Activated naive CD4-positive, alpha-beta T cell treated with anti-CD3 and anti-CD28 coated beads for 36 hours (primary cell): ENCODE measurements around the gene CERS6. TPM values are rescaled to one million over a fixed set of nuclear protein-coding genes. Genes with fewer than 3 reads are reported as not detected.

ENCODE experiments used
- CTCF ChIA-PET: fragments of 350-600 bp; sonication (Branson Sonifier 250); formaldehyde crosslinking; loops from one replicate; lab custom pipeline; 2021; ENCODE audit warnings: antibody characterized with exemption; lab: Charles Lee
- DNase-seq: peaks from one replicate; pipeline ENCODE4 v3.0.0-alpha.2; 2020
- H3K27ac Mint-ChIP-seq: one replicate; pipeline ENCODE4 v1.8.0; 2021; ENCODE audit warnings: mild to moderate bottlenecking, mixed read lengths
- H3K27me3 Mint-ChIP-seq: one replicate; pipeline ENCODE4 v1.8.0; 2021; ENCODE audit warnings: low read depth, mixed read lengths
- H3K36me3 Mint-ChIP-seq: one replicate; pipeline ENCODE4 v1.8.0; 2021; ENCODE audit warnings: low read depth, mixed read lengths
- H3K4me1 Mint-ChIP-seq: one replicate; pipeline ENCODE4 v1.8.0; 2021; ENCODE audit warnings: low read depth, mixed read lengths
- H3K4me3 Mint-ChIP-seq: one replicate; pipeline ENCODE4 v1.8.0; 2021; ENCODE audit warnings: mild to moderate bottlenecking, moderate library complexity, mixed read lengths
- H3K9me3 Mint-ChIP-seq: one replicate; pipeline ENCODE4 v1.8.0; 2021; ENCODE audit warnings: mixed read lengths
- intact Hi-C: fragments of 100-400 bp; cut with micrococcal nuclease; formaldehyde crosslinking; loops from one replicate; pipeline ENCODE4 v1.15.1; 2023
- total RNA-seq, 2 experiments: library from RNA; stranded (reverse); gene quantifications; one replicate each; pipeline ENCODE4 v1.2.3, GENCODE V29; 2021

The CERS6 gene
- total RNA-seq, 2 experiments from 2014 or later: 9.7 to 10.0 TPM

DNA sequence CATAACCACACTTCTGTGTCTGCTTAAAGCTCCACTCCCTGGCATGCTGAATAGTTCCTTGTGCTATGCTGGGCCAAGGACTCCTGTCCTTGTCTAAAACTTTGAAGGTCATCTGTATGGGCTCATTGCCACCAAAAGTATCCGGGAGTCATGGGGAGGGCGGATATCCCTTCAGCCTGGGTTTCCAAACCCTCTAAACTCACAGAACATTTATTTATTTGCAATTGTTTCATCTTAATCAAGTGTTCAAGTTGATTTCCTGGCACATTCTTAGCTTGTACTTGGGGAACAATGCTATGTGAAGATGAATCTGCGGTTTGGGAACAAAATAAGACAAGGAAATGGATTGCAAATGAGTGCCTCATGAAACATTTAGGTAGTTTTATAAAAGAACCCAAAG lies 348.1 kb downstream of the CERS6 start:
- Mint-ChIP-seq H3K36me3 (no peaks in the 10 kb centered on the region), H3K27me3 (no peaks in the 10 kb centered on the region), H3K4me3 (no peak overlapping the region), H3K4me1 (peaks cover 6% of the 10 kb centered on the region), H3K9me3 (no peaks in the 10 kb centered on the region), H3K27ac (no peak overlapping the region)
- intact Hi-C loops: no loop called here
- no peak for DNase-seq
- CTCF ChIA-PET: interaction anchor here (0.9 kb wide), 1 partner anchor 8 kb away, joined by 3 read pairs; no protein-coding TSS in a partner anchor

DNA sequence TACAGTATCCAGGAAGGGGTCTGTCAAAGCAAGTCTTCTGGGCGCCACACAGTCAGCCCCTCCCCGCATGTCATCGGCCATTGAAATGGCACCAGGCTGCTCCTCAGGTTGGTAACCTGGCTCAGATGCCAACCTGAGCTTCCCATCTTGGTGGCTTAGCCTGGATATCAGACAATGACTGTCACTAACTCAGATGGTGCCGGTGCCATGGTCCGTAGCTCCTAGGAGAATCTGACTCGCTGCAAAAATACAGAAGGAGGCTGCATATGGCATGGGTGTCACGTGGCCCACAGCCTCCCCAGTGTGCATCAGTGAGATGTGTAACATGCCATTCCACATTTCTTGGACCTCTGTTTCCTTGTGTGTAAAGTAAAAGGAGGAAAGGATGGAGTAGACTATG lies 349.5 kb downstream of the CERS6 start:
- H3K27ac Mint-ChIP-seq: no peak overlapping the region
- intact Hi-C loops: no loop called here
- CTCF ChIA-PET: no interaction called here

DNA sequence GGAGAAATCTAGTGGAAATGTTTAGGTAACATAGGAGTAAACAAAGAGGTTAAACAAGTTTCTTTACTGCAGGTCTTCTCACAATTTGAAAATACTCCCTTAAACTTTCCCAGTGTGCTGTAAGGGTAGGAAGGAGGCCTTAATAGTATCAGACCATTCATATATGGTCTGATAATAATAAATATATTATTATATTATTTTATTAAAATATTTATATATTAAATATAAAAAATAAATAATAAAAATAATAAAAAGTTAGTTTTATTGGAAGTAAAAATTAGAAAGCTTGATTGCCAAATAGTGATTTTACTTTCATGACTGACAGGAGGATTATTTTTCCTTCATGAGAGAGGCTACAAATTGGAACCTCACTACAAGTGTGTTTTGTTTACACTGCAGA lies 353.5 kb downstream of the CERS6 start:
- CTCF ChIA-PET: no interaction called here
- intact Hi-C loops: no loop called here

More for the DNA sequence above, 349.5 kb downstream of the CERS6 start:
- no peaks in the 10 kb centered on the region for H3K9me3 Mint-ChIP-seq
- no peak overlapping the region for H3K4me3 Mint-ChIP-seq
- H3K4me1 Mint-ChIP-seq: peaks cover 6% of the 10 kb centered on the region
- H3K27me3 Mint-ChIP-seq: no peaks in the 10 kb centered on the region
- H3K36me3 Mint-ChIP-seq: no peaks in the 10 kb centered on the region
- DNase-seq: no peak

DNA sequence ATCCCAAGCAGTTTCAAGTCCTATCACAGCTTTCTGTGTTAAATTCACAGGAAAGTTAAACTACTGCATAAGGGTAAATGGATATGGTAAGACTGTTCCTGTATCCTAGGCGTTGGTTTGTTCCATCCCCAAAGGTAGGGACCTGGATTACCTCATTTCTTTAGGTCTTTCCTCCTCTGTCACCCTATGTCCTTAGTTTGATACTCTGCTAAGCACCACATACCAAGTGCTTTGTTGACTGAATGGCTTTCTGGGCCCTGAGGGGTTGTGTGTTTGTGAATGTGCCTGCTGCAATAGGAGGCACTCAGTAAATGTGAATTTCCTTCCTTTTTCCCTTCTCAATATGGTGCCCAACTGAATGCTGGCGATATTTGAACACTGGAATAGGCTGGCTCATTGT lies 354.2 kb downstream of the CERS6 start:
- no peak for DNase-seq
- Mint-ChIP-seq H3K9me3 (no peaks in the 10 kb centered on the region), H3K36me3 (no peaks in the 10 kb centered on the region), H3K27ac (no peak overlapping the region), H3K4me1 (no peaks in the 10 kb centered on the region), H3K4me3 (no peak overlapping the region), H3K27me3 (no peaks in the 10 kb centered on the region)
- intact Hi-C loops: no loop called here
- CTCF ChIA-PET: no interaction called here

More for the DNA sequence above, 353.5 kb downstream of the CERS6 start:
- H3K36me3 Mint-ChIP-seq: no peaks in the 10 kb centered on the region
- no peaks in the 10 kb centered on the region for H3K9me3 Mint-ChIP-seq
- no peaks in the 10 kb centered on the region for H3K27me3 Mint-ChIP-seq
- no peak for DNase-seq
- H3K4me1 Mint-ChIP-seq: no peaks in the 10 kb centered on the region
- no peak overlapping the region for H3K27ac Mint-ChIP-seq
- no peak overlapping the region for H3K4me3 Mint-ChIP-seq

DNA sequence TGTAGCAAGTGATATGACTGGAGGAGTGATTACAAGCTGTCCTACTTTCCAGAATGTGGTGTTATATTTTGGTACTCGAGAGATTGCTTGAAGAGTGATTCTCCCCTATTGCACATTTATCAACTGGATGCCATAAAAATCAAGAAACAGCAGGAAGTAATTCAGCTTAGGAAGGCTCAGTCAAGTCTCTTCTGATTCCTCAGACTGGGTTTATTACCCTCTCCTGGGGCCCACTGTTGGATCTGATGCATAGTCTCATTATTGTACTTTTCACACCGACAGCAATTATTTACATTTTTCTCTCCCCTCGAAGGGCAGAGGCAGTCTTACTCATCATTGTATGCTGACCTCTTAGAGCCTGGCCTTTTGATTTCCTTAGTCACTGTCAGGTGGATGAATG lies 355.6 kb downstream of the CERS6 start:
- CTCF ChIA-PET: interaction anchor here (1.1 kb wide), 1 partner anchor 110 kb away, joined by 3 read pairs; no protein-coding TSS in a partner anchor
- Mint-ChIP-seq H3K36me3 (no peaks in the 10 kb centered on the region), H3K27ac (no peak overlapping the region), H3K27me3 (no peaks in the 10 kb centered on the region), H3K4me1 (no peaks in the 10 kb centered on the region), H3K9me3 (no peaks in the 10 kb centered on the region), H3K4me3 (no peak overlapping the region)
- no peak for DNase-seq
- intact Hi-C loops: no loop called here

DNA sequence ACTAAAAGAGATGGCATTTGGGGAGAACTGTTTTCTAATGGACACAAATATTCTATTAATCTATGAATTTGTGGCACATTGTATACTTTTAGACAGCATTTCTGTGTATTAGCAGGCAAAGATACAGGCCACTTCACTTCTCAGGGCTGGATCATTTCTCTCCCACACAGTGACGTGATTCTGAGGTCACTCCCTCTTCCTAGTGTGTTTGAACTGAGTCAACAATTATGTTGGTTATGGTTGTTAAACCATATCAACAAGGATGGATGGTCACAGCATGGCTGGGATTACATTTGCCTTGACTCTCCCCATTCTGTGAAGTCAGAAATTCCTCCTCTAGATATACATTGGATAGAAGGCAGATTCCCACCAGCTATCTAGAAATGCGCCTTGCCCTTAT lies 358.0 kb downstream of the CERS6 start:
- Mint-ChIP-seq H3K9me3 (no peaks in the 10 kb centered on the region), H3K4me1 (no peaks in the 10 kb centered on the region), H3K27me3 (no peaks in the 10 kb centered on the region), H3K4me3 (no peak overlapping the region), H3K27ac (no peak overlapping the region), H3K36me3 (no peaks in the 10 kb centered on the region)
- no peak for DNase-seq
- CTCF ChIA-PET: no interaction called here
- intact Hi-C loops: no loop called here

DNA sequence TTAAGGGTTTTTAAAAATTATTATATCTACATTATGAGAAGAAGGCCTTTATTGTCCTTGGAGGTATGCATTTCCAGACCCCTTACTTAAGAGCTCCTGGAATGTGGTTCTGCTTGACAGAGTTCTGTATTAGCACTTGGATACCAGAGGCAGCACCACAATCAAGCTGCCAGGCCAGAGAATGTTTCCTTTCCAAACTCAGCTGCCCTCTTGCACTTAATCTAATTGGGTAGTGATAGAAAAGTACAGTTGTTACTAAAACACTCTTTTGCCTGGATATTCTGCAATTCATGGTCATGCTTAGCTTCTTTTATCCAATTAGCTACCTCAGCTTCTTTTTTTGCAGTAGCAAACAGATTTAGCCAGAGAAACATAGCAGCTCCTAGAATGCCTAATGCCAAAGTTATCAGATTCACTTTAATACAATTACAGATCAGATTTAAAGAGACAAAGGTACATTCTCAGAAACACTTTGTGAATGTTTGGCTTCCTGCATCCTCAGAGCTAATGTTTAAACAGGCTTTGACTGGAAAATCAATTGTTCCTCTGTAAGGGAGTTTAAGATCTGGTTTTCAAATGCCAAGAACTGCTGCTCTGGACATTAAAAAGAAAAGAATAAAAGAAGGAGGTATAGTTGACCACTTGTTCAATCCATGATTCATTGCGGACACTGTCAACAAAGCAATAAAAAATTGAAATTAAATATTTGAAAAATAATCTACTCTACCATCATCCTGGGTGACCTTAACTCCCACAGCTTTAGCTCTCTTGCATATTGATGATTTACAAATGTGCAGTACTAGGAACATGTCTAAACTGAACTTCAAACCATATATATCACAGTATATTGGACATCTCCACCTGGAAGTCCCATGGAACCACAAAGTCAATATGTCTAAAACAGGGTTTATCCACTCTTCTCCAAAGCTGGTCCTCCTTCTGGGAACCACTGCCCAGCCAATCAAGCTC lies 359.2 kb downstream of the CERS6 start:
- Mint-ChIP-seq H3K4me3 (no peak overlapping the region), H3K9me3 (no peaks in the 10 kb centered on the region), H3K4me1 (no peaks in the 10 kb centered on the region), H3K36me3 (no peaks in the 10 kb centered on the region), H3K27me3 (no peaks in the 10 kb centered on the region), H3K27ac (no peak overlapping the region)
- CTCF ChIA-PET: no interaction called here
- DNase-seq: no peak
- intact Hi-C loops: no loop called here

DNA sequence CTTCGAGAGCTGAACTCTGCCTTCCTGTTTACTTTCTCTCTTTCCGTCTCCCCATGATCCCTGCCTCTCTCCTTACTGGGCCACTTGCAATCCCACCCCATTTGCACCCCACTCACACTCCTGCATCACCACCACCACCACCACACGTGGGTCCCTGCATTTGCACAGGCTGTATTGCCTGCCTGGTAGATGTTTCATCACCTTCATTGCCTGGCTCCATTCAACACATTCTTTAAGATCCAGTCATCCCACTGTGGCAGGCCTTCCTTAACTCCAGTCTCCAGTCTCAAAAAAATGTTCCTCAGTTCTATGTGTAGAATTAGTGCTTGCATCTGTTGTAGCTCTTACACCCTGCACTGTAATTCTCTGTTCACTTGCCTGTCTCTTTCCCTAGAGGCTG lies 360.3 kb downstream of the CERS6 start:
- no peak for DNase-seq
- Mint-ChIP-seq H3K4me3 (no peak overlapping the region), H3K9me3 (no peaks in the 10 kb centered on the region), H3K27ac (no peak overlapping the region), H3K27me3 (no peaks in the 10 kb centered on the region), H3K4me1 (no peaks in the 10 kb centered on the region), H3K36me3 (no peaks in the 10 kb centered on the region)
- CTCF ChIA-PET: no interaction called here
- intact Hi-C loops: no loop called here

DNA sequence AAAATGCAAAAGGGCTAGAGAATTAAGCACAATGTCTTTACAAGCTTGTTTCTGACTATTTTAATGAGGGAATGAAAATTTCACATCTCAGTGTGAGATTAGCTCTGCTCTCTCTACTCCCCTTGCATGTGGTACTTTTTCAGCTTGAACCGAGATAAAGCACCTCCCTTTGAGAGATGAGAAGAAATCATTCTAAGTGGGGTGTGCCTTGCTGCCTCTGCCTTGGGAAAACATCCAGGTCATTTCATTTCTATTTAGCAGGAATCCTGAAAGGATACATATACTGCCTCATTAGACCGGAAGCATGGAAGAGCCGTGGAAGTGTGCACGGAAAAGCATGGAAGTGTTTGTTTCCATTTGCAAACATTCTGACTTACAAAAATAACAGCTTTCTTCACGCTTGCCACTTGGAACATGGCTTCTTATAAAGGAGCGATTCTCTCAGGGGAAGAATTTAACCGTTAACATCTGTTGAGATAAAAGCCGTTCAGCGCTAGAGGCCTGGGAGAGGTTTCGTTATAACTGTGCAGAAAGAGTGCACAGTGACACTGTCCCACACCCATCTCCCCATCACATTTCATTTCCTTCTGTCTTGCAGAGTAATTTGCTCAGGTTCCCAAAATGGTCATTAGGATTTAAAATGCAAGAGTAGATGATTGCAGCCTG lies 363.1 kb downstream of the CERS6 start:
- no peaks in the 10 kb centered on the region for H3K27me3 Mint-ChIP-seq
- H3K4me3 Mint-ChIP-seq: no peak overlapping the region
- no peak overlapping the region for H3K27ac Mint-ChIP-seq
- H3K4me1 Mint-ChIP-seq: no peaks in the 10 kb centered on the region
- no peaks in the 10 kb centered on the region for H3K9me3 Mint-ChIP-seq
- no peaks in the 10 kb centered on the region for H3K36me3 Mint-ChIP-seq
- no peak for DNase-seq
- intact Hi-C loops: no loop called here
- CTCF ChIA-PET: no interaction called here

DNA sequence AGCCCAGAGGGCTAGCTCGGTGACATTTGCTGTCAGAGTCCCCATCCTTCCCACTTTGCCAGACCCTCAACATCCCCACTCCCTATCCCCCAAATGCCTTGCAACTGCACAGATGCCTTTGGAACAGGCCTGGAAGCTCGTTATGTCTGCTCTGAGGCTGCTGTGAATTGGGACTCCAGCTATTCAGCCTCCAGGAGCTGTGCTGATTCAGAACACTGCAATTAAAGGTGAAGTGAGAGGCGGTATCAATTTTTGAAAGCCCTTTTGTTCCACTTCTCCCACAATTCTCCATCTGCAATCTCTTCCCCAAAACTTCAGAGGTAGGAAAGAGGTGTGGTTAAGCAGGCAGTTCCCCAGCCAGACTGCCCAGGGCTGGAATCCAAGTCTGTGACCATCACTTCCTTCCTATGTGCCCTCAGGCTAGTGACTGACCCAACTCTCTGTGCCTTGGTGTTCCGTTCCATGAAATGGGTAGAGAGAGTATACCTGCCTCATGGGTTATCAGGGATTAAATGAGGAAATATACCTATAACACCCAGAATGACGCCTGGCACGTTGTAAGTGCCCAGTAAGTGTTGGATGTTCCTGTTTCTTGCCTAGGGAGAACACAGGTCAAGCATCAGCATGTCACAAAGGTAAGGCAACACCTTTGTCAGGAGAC lies 363.9 kb downstream of the CERS6 start:
- Mint-ChIP-seq H3K27ac (no peak overlapping the region), H3K4me3 (no peak overlapping the region), H3K9me3 (no peaks in the 10 kb centered on the region), H3K4me1 (no peaks in the 10 kb centered on the region), H3K36me3 (no peaks in the 10 kb centered on the region), H3K27me3 (no peaks in the 10 kb centered on the region)
- CTCF ChIA-PET: no interaction called here
- DNase-seq: no peak
- intact Hi-C loops: no loop called here

DNA sequence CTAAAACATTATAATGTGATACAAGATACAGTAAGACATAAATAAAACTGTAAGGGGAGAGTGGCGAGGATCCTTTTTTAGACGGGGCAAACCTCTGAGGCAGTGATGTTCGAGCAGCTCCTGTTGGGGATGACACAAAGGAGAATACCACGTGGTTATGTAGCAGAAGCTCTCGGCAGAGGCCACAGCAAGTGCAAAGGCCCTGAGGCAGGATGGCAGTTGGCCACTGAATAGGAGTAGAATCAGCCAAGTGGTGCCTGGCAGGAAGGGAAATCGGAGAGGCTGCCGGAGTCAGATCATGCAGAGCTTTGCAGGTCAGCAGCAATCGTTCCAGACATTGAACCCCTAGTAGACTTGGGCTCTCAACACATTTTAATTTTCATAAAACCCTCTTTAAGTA lies 365.5 kb downstream of the CERS6 start:
- no peaks in the 10 kb centered on the region for H3K9me3 Mint-ChIP-seq
- CTCF ChIA-PET: no interaction called here
- no peak overlapping the region for H3K4me3 Mint-ChIP-seq

DNA sequence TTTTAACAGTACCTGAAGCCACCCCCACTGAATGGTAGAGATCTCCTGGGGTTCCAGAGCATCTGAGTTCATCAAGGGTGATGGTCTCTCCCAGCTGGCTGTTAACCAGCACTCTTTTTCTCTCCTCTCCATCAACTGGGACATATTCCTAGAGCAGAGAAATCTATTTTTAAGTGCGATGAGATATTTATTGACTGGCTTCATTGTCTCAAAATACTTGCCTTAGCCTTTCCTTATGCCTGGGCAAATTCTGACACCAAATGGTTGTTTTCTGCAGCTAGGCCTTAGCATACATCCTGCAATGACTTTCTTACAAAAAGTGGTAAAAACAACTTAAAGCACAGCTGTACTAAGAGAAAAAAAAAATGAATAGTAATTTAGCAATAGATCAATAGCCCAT lies 365.9 kb downstream of the CERS6 start:
- no peaks in the 10 kb centered on the region for H3K9me3 Mint-ChIP-seq
- no peaks in the 10 kb centered on the region for H3K36me3 Mint-ChIP-seq
- H3K27me3 Mint-ChIP-seq: no peaks in the 10 kb centered on the region
- H3K4me1 Mint-ChIP-seq: no peaks in the 10 kb centered on the region
- H3K27ac Mint-ChIP-seq: no peak overlapping the region
- intact Hi-C loops: no loop called here
- CTCF ChIA-PET: no interaction called here
- no peak for DNase-seq
- no peak overlapping the region for H3K4me3 Mint-ChIP-seq

More for the DNA sequence above, 365.5 kb downstream of the CERS6 start:
- no peak overlapping the region for H3K27ac Mint-ChIP-seq
- DNase-seq: no peak
- no peaks in the 10 kb centered on the region for H3K4me1 Mint-ChIP-seq
- intact Hi-C loops: no loop called here
- no peaks in the 10 kb centered on the region for H3K27me3 Mint-ChIP-seq
- H3K36me3 Mint-ChIP-seq: no peaks in the 10 kb centered on the region
